HG03066 (cell line): ENCODE measurements around the gene TIAM2.

Source experiments
- ATAC-seq: cut with Tn5 transposase; IDR thresholded peaks from one replicate; pipeline ENCODE4 v1.9.1; 2021; ENCODE audit warnings: low read depth; ENCODE audit not compliant: unreplicated experiment

Gene TIAM2

DNA sequence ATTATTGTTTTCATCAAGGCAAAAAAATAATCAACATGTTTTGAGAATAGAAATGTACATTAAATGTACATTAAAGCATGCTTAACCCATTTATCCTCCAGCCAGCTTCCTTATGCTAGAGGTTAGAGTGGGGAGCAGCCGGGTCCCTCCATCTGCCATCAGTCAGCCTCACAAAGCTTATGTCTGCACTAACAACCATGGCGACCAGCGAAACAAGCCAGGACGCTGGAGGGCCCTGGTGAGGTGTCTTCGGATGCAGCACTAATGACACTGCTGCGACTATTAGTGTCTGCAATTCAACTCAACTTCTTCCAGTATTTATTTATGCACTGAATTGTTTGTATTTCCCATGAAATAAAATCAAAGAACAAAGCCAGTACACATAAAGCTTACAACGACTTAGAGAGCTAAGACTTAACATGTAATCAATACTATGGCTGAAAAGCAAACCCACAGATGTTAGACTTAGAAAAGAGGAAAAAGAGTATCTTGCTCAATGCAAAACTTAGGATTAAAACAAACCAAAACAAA lies 275.5 kb downstream of the TIAM2 start:
- no peak for ATAC-seq

DNA sequence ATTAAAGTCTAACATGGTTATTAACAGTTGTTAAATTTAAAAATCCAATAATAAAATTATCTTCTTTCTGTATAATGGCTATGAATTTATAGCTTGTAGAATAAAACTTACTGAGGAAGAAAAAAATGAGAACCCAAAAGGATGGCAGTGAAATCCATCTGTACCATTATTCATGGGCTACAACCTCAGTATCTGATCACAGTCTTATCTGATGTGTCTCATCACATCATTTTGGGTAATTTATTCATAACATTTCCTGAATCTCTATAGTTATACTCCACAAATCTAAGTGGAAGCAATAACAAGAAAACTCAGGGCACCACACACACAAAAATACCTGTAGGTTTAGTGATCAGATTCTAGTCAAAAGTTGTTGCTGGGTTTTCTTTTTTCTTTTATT lies 276.0 kb downstream of the TIAM2 start:
- no peak for ATAC-seq

GRCh38 chr6:155272353-155273232 lies 277.5 kb downstream of the TIAM2 start:
- ATAC-seq: no peak

GRCh38 chr6:155273431-155273830 lies 278.3 kb downstream of the TIAM2 start:
- ATAC-seq: no peak

GRCh38 chr6:155274106-155274505 lies 279.0 kb downstream of the TIAM2 start:
- no peak for ATAC-seq

DNA sequence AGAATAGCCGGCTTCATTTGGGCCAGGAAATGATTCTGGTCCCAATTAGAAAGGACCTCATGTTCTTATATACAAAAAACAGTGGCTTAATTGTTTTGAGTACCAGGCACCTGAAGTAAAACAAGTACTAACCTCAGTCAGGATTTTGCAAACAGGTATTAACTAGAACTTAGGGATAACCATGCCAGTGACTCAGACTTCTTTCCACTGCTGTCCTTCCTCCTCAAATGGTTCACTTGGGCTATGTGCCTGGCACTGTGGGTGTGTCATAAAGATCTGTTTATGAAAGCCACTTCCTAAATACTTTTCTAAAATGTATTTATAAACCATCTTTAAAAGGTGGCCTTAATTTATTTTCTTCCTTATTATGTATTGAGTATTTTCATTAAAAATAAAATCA lies 279.4 kb downstream of the TIAM2 start:
- ATAC-seq: no peak

- ATAC-seq: no peak
Observed at GRCh38 chr6:155275808-155276480, 280.8 kb downstream of the TIAM2 start.

DNA sequence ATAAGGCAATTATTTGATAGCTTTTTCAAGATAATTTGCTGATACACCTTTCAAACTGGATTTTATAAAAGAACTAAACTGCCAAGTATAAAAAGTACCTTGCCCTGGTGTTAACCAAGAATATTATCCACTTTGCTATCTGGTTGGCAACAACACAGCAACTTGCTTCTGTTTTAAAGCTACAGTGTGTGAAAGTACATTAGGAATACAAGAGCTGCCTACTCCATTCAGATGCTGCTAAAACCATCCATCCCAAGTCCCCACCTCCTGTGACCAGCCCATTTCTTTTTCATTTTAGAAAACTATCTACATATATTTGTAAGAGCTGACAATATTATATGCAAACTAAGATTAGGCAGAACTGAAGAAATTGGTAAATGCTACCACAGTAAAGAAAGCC lies 281.5 kb downstream of the TIAM2 start:
- no peak for ATAC-seq

GRCh38 chr6:155278319-155279049 lies 283.4 kb downstream of the TIAM2 start:
- no peak for ATAC-seq

DNA sequence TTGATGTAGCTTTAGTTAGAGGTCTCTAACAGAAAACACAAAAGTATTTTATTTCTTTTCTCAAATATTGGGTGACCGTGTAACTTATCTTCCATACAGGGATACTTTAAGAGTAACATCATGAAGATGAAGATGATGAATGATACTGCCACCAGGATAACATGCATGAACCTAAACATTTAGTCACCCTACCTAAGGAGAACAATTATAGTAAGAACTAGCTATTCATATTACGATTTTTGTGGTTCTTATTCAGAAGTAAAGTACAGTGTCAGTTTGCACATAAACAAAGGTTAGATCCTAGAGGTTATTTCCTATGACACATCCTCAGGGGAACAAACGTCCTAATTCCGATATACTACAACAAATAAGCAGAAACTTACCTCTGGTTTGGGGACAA lies 289.7 kb downstream of the TIAM2 start:
- no peak for ATAC-seq

DNA sequence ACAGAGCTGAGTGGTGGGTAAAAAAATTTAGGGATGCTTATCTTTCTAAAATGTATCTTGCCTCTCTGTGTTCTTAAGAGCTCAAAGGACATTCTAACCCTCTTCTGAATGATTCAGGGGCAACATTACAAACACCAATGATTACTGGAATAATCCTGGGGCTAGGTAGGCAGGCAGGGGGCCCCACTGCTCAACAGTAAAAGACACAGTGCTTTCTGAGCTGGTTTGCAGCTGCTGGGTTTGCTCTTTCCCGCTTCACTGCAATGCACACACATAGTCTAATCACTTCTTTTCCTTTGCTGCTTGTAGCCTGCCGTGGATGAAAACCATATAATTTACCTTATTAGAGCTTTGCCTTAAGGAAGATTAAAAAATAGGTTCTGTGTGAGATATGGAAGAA lies 292.6 kb downstream of the TIAM2 start:
- ATAC-seq: no peak

- no peak for ATAC-seq
Observed at GRCh38 chr6:155290491-155290890, 295.4 kb downstream of the TIAM2 start.

- ATAC-seq: no peak
Observed at GRCh38 chr6:155291291-155291690, 296.2 kb downstream of the TIAM2 start.

GRCh38 chr6:155292711-155293110 lies 297.6 kb downstream of the TIAM2 start:
- ATAC-seq: no peak

GRCh38 chr6:155297669-155298068 lies 302.6 kb downstream of the TIAM2 start:
- no peak for ATAC-seq

GRCh38 chr6:155301867-155302266 lies 306.8 kb downstream of the TIAM2 start:
- no peak for ATAC-seq

- no peak for ATAC-seq
Observed at GRCh38 chr6:155303361-155303870, 308.3 kb downstream of the TIAM2 start.

- ATAC-seq: no peak
Observed at GRCh38 chr6:155306958-155307357, 311.8 kb downstream of the TIAM2 start.
